Thoracic aorta (tissue), 2 donors: Measurements from ENCODE around the gene DICER1. TPM values are rescaled to one million over a fixed set of nuclear protein-coding genes. Genes with fewer than 3 reads are reported as not detected.

Experiments
- ATAC-seq: fragments of 150-250 bp; one replicate; pipeline ENCODE4 v1.8.0; 2017; ENCODE audit warnings: low read depth; ENCODE audit not compliant: insufficient number of reproducible peaks, low FRiP score
- DNase-seq: peaks from one replicate; pipeline ENCODE4 v3.0.0-alpha.2; 2020; ENCODE audit warnings: low spot score
- H3K27ac ChIP-seq, 2 donors: fragments of 200-600 bp; sonication (generic); 1 replicate in 1 of 2; 2 replicates in 1 of 2; pipeline ENCODE4 v1.5.1; 2016; ENCODE audit warnings: mild to moderate bottlenecking in 2 of 2, moderate library complexity in 2 of 2
- H3K27me3 ChIP-seq: fragments of 200-600 bp; sonication (generic); replicated peaks from 2 replicates; pipeline ENCODE4 v1.6.0; 2016; ENCODE audit warnings: mild to moderate bottlenecking; ENCODE audit not compliant: insufficient read depth
- H3K36me3 ChIP-seq: fragments of 200-600 bp; sonication (generic); one replicate; pipeline ENCODE4 v1.5.1; 2016
- H3K4me1 ChIP-seq, 2 donors: fragments of 200-600 bp; sonication (generic); 1 replicate in 1 of 2; 2 replicates in 1 of 2; pipeline versions ENCODE4 v1.5.1 to v1.6.0; 2016; ENCODE audit warnings: low read depth in 2 of 2, mild to moderate bottlenecking in 1 of 2; ENCODE audit not compliant: control insufficient read depth in 1 of 2
- H3K4me3 ChIP-seq: fragments of 200-600 bp; sonication (generic); 2 replicates; pipeline ENCODE4 v1.5.1; 2016; ENCODE audit warnings: mild to moderate bottlenecking
- H3K9me3 ChIP-seq: fragments of 200-600 bp; sonication (generic); 2 replicates; pipeline ENCODE4 v1.5.1; 2016
- CTCF ChIP-seq: fragments of 200-600 bp; sonication (generic); IDR thresholded peaks from one replicate; pipeline ENCODE4 v1.5.1; 2019; ENCODE audit warnings: antibody characterized with exemption
- total RNA-seq, 2 donors: library from RNA; depleted of rRNA; stranded (reverse); fragments of >200 nt; gene quantifications; one replicate each; pipeline versions ENCODE4 v1.1.0 to v1.2.3, GENCODE V29; 2016

The DICER1 gene
- total RNA-seq, 2 donors from 2014 or later: 56.3 to 92.5 TPM

GRCh38 chr14:95163666-95164065 lies 6.3 kb upstream of the DICER1 start:
- H3K9me3 ChIP-seq: peaks cover 2% of the 10 kb centered on the region
- TF ChIP-seq CTCF: no peak
- ATAC-seq: no peak
- H3K27ac ChIP-seq: no peak overlapping the region
- H3K4me1 ChIP-seq: peaks cover 0 to 2% of the 10 kb centered on the region in 2 donors
- no peak for DNase-seq
- no peaks in the 10 kb centered on the region for H3K36me3 ChIP-seq
- H3K27me3 ChIP-seq: no peaks in the 10 kb centered on the region
- no peak overlapping the region for H3K4me3 ChIP-seq

- peaks cover 2% of the 10 kb centered on the region for H3K9me3 ChIP-seq
- ATAC-seq (no peak), DNase-seq (no peak)
- peaks cover 5 to 7% of the 10 kb centered on the region in 2 donors for H3K4me1 ChIP-seq
- H3K36me3 ChIP-seq: no peaks in the 10 kb centered on the region
- no peak for TF ChIP-seq CTCF
- no peak overlapping the region for H3K4me3 ChIP-seq
- no peaks in the 10 kb centered on the region for H3K27me3 ChIP-seq
- H3K27ac ChIP-seq: no peak overlapping the region
Measured at GRCh38 chr14:95163132-95163531, 5.8 kb upstream of the DICER1 start.

GRCh38 chr14:95162641-95163040 lies 5.3 kb upstream of the DICER1 start:
- no peak for TF ChIP-seq CTCF

GRCh38 chr14:95157048-95157326 lies 342 bp downstream of the DICER1 start:
- H3K36me3 ChIP-seq: no peaks in the 10 kb centered on the region
- peak overlapping the region; percentile 88 to 96 for H3K27ac ChIP-seq
- no peaks in the 10 kb centered on the region for H3K9me3 ChIP-seq
- peak overlapping the region; percentile 87 for H3K4me3 ChIP-seq
- H3K4me1 ChIP-seq: peaks cover 26 to 44% of the 10 kb centered on the region in 2 donors
- DNase-seq (no peak), ATAC-seq (peak; percentile 35)
- no peak for TF ChIP-seq CTCF
- H3K27me3 ChIP-seq: no peaks in the 10 kb centered on the region

More at GRCh38 chr14:95162641-95163040, 5.3 kb upstream of the DICER1 start:
- Histone ChIP-seq H3K4me3 (no peak overlapping the region), H3K9me3 (peaks cover 2% of the 10 kb centered on the region), H3K27ac (no peak overlapping the region), H3K36me3 (no peaks in the 10 kb centered on the region), H3K27me3 (no peaks in the 10 kb centered on the region), H3K4me1 (peaks cover 6 to 10% of the 10 kb centered on the region in 2 donors)
- no peak for DNase-seq
- ATAC-seq: no peak

- Histone ChIP-seq H3K27ac (peak overlapping the region; percentile 88 to 96), H3K36me3 (no peaks in the 10 kb centered on the region), H3K4me1 (peaks cover 30 to 49% of the 10 kb centered on the region in 2 donors), H3K27me3 (no peaks in the 10 kb centered on the region), H3K9me3 (no peaks in the 10 kb centered on the region), H3K4me3 (peak overlapping the region; percentile 87)
- ATAC-seq: peak; percentile 6
- TF ChIP-seq CTCF: no peak
- DNase-seq: no peak
Measured at GRCh38 chr14:95156161-95157047, 925 bp downstream of the DICER1 start.
